Skeletal muscle satellite cell (primary cell): ENCODE measurements around the gene CADM1.

Experiments
- H3K27me3 ChIP-seq: 2 replicates; pipeline ENCODE4 v1.7.0; 2013; ENCODE audit warnings: low read length; ENCODE audit not compliant: control insufficient read depth, insufficient read depth
- H3K36me3 ChIP-seq: 2 replicates; pipeline ENCODE4 v1.7.0; 2013; ENCODE audit warnings: mild to moderate bottlenecking, control low read depth, low read length; ENCODE audit not compliant: insufficient read depth
- H3K4me1 ChIP-seq: 2 replicates; pipeline ENCODE4 v1.7.0; 2013; ENCODE audit warnings: low read length; ENCODE audit not compliant: control insufficient read depth, insufficient read depth
- H3K4me2 ChIP-seq: 2 replicates; pipeline ENCODE4 v1.7.0; 2013; ENCODE audit warnings: mild to moderate bottlenecking, low read length
- H3K4me3 ChIP-seq: 2 replicates; pipeline ENCODE4 v1.7.0; 2013; ENCODE audit warnings: low read length
- H3K9ac ChIP-seq: 2 replicates; pipeline ENCODE4 v1.7.0; 2013; ENCODE audit warnings: mild to moderate bottlenecking, low read depth, low read length, moderate library complexity
- H3K9me3 ChIP-seq: replicated peaks from 2 replicates; pipeline ENCODE4 v1.7.0; 2013; ENCODE audit warnings: mild to moderate bottlenecking, control low read depth, low read length

CADM1 gene

GRCh38 chr11:115505175-115505574 is 960 bp upstream of the CADM1 start:
- no peak overlapping the region for H3K9ac ChIP-seq
- H3K4me2 ChIP-seq: no peak overlapping the region
- no peaks in the 10 kb centered on the region for H3K9me3 ChIP-seq
- peaks cover 20% of the 10 kb centered on the region for H3K4me1 ChIP-seq
- H3K36me3 ChIP-seq: no peaks in the 10 kb centered on the region
- H3K27me3 ChIP-seq: peaks cover 53% of the 10 kb centered on the region
- no peak overlapping the region for H3K4me3 ChIP-seq

GRCh38 chr11:115503886-115504275 is 334 bp downstream of the CADM1 start:
- Histone ChIP-seq H3K9me3 (no peaks in the 10 kb centered on the region), H3K27me3 (peaks cover 53% of the 10 kb centered on the region), H3K36me3 (no peaks in the 10 kb centered on the region), H3K4me1 (peaks cover 20% of the 10 kb centered on the region), H3K9ac (no peak overlapping the region), H3K4me3 (peak overlapping the region; percentile 70), H3K4me2 (peak overlapping the region; percentile 89)

GRCh38 chr11:115503083-115503885 is 931 bp downstream of the CADM1 start:
- Histone ChIP-seq H3K36me3 (no peaks in the 10 kb centered on the region), H3K4me3 (peak overlapping the region; percentile 51), H3K9ac (no peak overlapping the region), H3K4me1 (peaks cover 20% of the 10 kb centered on the region), H3K4me2 (peak overlapping the region; percentile 89), H3K9me3 (no peaks in the 10 kb centered on the region), H3K27me3 (peaks cover 55% of the 10 kb centered on the region)

- Histone ChIP-seq H3K36me3 (no peaks in the 10 kb centered on the region), H3K4me1 (peaks cover 20% of the 10 kb centered on the region), H3K27me3 (peaks cover 58% of the 10 kb centered on the region), H3K9ac (no peak overlapping the region), H3K9me3 (no peaks in the 10 kb centered on the region), H3K4me3 (peak overlapping the region; percentile 51), H3K4me2 (peak overlapping the region; percentile 89)
Observed at GRCh38 chr11:115502636-115503082, 1.6 kb downstream of the CADM1 start.

GRCh38 chr11:115501893-115502589 is 2.2 kb downstream of the CADM1 start:
- H3K36me3 ChIP-seq: no peaks in the 10 kb centered on the region
- peak overlapping the region; percentile 89 for H3K4me2 ChIP-seq
- H3K4me3 ChIP-seq: no peak overlapping the region
- H3K27me3 ChIP-seq: peaks cover 53% of the 10 kb centered on the region
- H3K4me1 ChIP-seq: peaks cover 20% of the 10 kb centered on the region
- no peaks in the 10 kb centered on the region for H3K9me3 ChIP-seq
- no peak overlapping the region for H3K9ac ChIP-seq

- no peaks in the 10 kb centered on the region for H3K36me3 ChIP-seq
- peaks cover 48% of the 10 kb centered on the region for H3K27me3 ChIP-seq
- H3K4me3 ChIP-seq: no peak overlapping the region
- peaks cover 20% of the 10 kb centered on the region for H3K4me1 ChIP-seq
- no peaks in the 10 kb centered on the region for H3K9me3 ChIP-seq
- no peak overlapping the region for H3K9ac ChIP-seq
- H3K4me2 ChIP-seq: no peak overlapping the region
Observed at GRCh38 chr11:115501502-115501892, 2.7 kb downstream of the CADM1 start.

- Histone ChIP-seq H3K27me3 (peaks cover 48% of the 10 kb centered on the region), H3K4me1 (peaks cover 20% of the 10 kb centered on the region), H3K9me3 (no peaks in the 10 kb centered on the region), H3K4me3 (no peak overlapping the region), H3K9ac (no peak overlapping the region), H3K4me2 (no peak overlapping the region), H3K36me3 (no peaks in the 10 kb centered on the region)
Observed at GRCh38 chr11:115500547-115501501, 3.4 kb downstream of the CADM1 start.

- Histone ChIP-seq H3K9ac (no peak overlapping the region), H3K9me3 (no peaks in the 10 kb centered on the region), H3K4me1 (peaks cover 20% of the 10 kb centered on the region), H3K36me3 (no peaks in the 10 kb centered on the region), H3K4me2 (no peak overlapping the region), H3K4me3 (no peak overlapping the region), H3K27me3 (peaks cover 45% of the 10 kb centered on the region)
Observed at GRCh38 chr11:115499891-115500290, 4.3 kb downstream of the CADM1 start.

- Histone ChIP-seq H3K4me1 (peaks cover 15% of the 10 kb centered on the region), H3K4me2 (no peak overlapping the region), H3K9me3 (no peaks in the 10 kb centered on the region), H3K27me3 (peaks cover 41% of the 10 kb centered on the region), H3K36me3 (no peaks in the 10 kb centered on the region), H3K4me3 (no peak overlapping the region), H3K9ac (no peak overlapping the region)
Observed at GRCh38 chr11:115499241-115499799, 4.9 kb downstream of the CADM1 start.

- Histone ChIP-seq H3K4me3 (no peak overlapping the region), H3K36me3 (no peaks in the 10 kb centered on the region), H3K9me3 (no peaks in the 10 kb centered on the region), H3K9ac (no peak overlapping the region), H3K27me3 (peaks cover 32% of the 10 kb centered on the region), H3K4me2 (no peak overlapping the region), H3K4me1 (peaks cover 6% of the 10 kb centered on the region)
Observed at GRCh38 chr11:115498354-115498753, 5.9 kb downstream of the CADM1 start.

- no peaks in the 10 kb centered on the region for H3K36me3 ChIP-seq
Observed at GRCh38 chr11:115497303-115497702, 6.9 kb downstream of the CADM1 start.

More at GRCh38 chr11:115497303-115497702, 6.9 kb downstream of the CADM1 start:
- peaks cover 21% of the 10 kb centered on the region for H3K27me3 ChIP-seq
- H3K4me3 ChIP-seq: no peak overlapping the region
- H3K4me1 ChIP-seq: no peaks in the 10 kb centered on the region
- H3K9me3 ChIP-seq: no peaks in the 10 kb centered on the region
- H3K9ac ChIP-seq: no peak overlapping the region
- no peak overlapping the region for H3K4me2 ChIP-seq
